HepG2 (cell line): ENCODE results near the gene TAGLN. TPM values are rescaled to one million over a fixed set of nuclear protein-coding genes. Genes with fewer than 3 reads are reported as not detected.

Experiments
- ARNT ChIP-seq: fragments of 450-650 bp; IDR thresholded peaks from 2 replicates; pipeline ENCODE4 v1.6.1; 2017
- DMAP1 ChIP-seq: IDR thresholded peaks from 2 replicates; pipeline ENCODE4 v1.6.1; 2016
- GLMP ChIP-seq: sonication (generic); formaldehyde crosslinking; IDR thresholded peaks from 2 replicates; pipeline ENCODE4 v1.9.0; 2021; ENCODE audit warnings: missing genetic modification reagents, mild to moderate bottlenecking, borderline replicate concordance
- MIER3 ChIP-seq: IDR thresholded peaks from 2 replicates; pipeline ENCODE4 v1.6.1; 2016; ENCODE audit warnings: missing compliant biosample characterization, borderline replicate concordance
- NFYB ChIP-seq: sonication (generic); formaldehyde crosslinking; IDR thresholded peaks from 2 replicates; pipeline ENCODE4 v1.4.0; 2020; ENCODE audit warnings: missing genetic modification reagents
- NR2F2 ChIP-seq: IDR thresholded peaks from 2 replicates; pipeline ENCODE4 v1.6.1; 2012; ENCODE audit warnings: low read depth, inconsistent platforms, borderline replicate concordance
- RARG ChIP-seq: sonication (generic); formaldehyde crosslinking; IDR thresholded peaks from 2 replicates; pipeline ENCODE4 v1.4.0; 2020; ENCODE audit warnings: low read depth, mild to moderate bottlenecking, missing genetic modification reagents
- RXRA ChIP-seq: sonication (generic); formaldehyde crosslinking; IDR thresholded peaks from 2 replicates; pipeline ENCODE4 v1.5.1; 2020; ENCODE audit warnings: missing genetic modification reagents
- SNRNP70 ChIP-seq: fragments of 200-400 bp; formaldehyde crosslinking; IDR thresholded peaks from 2 replicates; pipeline ENCODE4 v1.6.1; 2017; ENCODE audit warnings: mild to moderate bottlenecking, low read depth, low read length, moderate library complexity
- STAG1 ChIP-seq: sonication (generic); formaldehyde crosslinking; IDR thresholded peaks from 2 replicates; pipeline ENCODE4 v1.4.0; 2020; ENCODE audit warnings: missing genetic modification reagents
- TAF1 ChIP-seq: sonication (generic); formaldehyde crosslinking; IDR thresholded peaks from 2 replicates; pipeline ENCODE4 v1.4.0; 2020; ENCODE audit warnings: missing genetic modification reagents
- TBX2 ChIP-seq: sonication (generic); formaldehyde crosslinking; IDR thresholded peaks from 2 replicates; pipeline ENCODE4 v1.5.0; 2020; ENCODE audit warnings: missing genetic modification reagents, mild to moderate bottlenecking, borderline replicate concordance
- TCF12 ChIP-seq, 2 experiments: fragments of 450-650 bp in 1 of 2; sonication (generic) in 1 of 2; formaldehyde crosslinking in 1 of 2; IDR thresholded peaks; 2 replicates each; pipeline versions ENCODE4 v1.6.1 to v1.8.0; 2017 to 2022; ENCODE audit warnings: antibody characterized with exemption in 1 of 2, mild to moderate bottlenecking in 1 of 2, missing genetic modification reagents in 1 of 2, moderate library complexity in 1 of 2
- THAP11 ChIP-seq: IDR thresholded peaks from 2 replicates; pipeline ENCODE4 v1.6.1; 2016; ENCODE audit warnings: missing biosample characterization, missing genetic modification reagents
- U2AF2 ChIP-seq: fragments of 200-400 bp; formaldehyde crosslinking; IDR thresholded peaks from 2 replicates; pipeline ENCODE4 v1.6.1; 2017; ENCODE audit warnings: low read depth, mild to moderate bottlenecking, low read length
- XBP1 ChIP-seq: sonication (generic); formaldehyde crosslinking; IDR thresholded peaks from 2 replicates; pipeline ENCODE4 v1.5.0; 2020; ENCODE audit warnings: missing genetic modification reagents
- ZBTB20 ChIP-seq: sonication (generic); formaldehyde crosslinking; IDR thresholded peaks from 2 replicates; pipeline ENCODE4 v1.8.1; 2023; ENCODE audit warnings: missing genetic modification reagents, low read depth, mild to moderate bottlenecking, borderline replicate concordance
- ZFP36L2 ChIP-seq: sonication (generic); formaldehyde crosslinking; IDR thresholded peaks from 2 replicates; pipeline ENCODE4 v1.4.0; 2020; ENCODE audit warnings: missing genetic modification reagents
- ZNF160 ChIP-seq: sonication (generic); formaldehyde crosslinking; IDR thresholded peaks from 2 replicates; pipeline ENCODE4 v1.8.0; 2022; ENCODE audit warnings: mild to moderate bottlenecking, inconsistent platforms, missing genetic modification reagents
- ZNF251 ChIP-seq: sonication (generic); formaldehyde crosslinking; IDR thresholded peaks from 2 replicates; pipeline ENCODE4 v1.9.0; 2021; ENCODE audit warnings: mild to moderate bottlenecking, missing genetic modification reagents
- ZNF329 ChIP-seq: sonication (generic); formaldehyde crosslinking; IDR thresholded peaks from 2 replicates; pipeline ENCODE4 v1.9.0; 2021; ENCODE audit warnings: low read depth, mild to moderate bottlenecking, missing genetic modification reagents
- ZNF333 ChIP-seq: sonication (generic); formaldehyde crosslinking; IDR thresholded peaks from 2 replicates; pipeline ENCODE4 v1.4.0; 2020; ENCODE audit warnings: mild to moderate bottlenecking, missing genetic modification reagents, borderline replicate concordance
- ZNF687 ChIP-seq: sonication (generic); formaldehyde crosslinking; IDR thresholded peaks from 2 replicates; pipeline ENCODE4 v1.5.1; 2020; ENCODE audit warnings: mild to moderate bottlenecking, missing genetic modification reagents, moderate library complexity
- ZNF761 ChIP-seq: sonication (generic); formaldehyde crosslinking; conservative IDR thresholded peaks from 2 replicates; pipeline ENCODE4 v1.4.0; 2020; ENCODE audit warnings: mild to moderate bottlenecking, missing genetic modification reagents
- ZNF772 ChIP-seq: sonication (generic); formaldehyde crosslinking; IDR thresholded peaks from 2 replicates; pipeline ENCODE4 v1.5.0; 2020; ENCODE audit warnings: mild to moderate bottlenecking, missing genetic modification reagents
- ZNF773 ChIP-seq: sonication (generic); formaldehyde crosslinking; IDR thresholded peaks from 2 replicates; pipeline ENCODE4 v1.4.0; 2020; ENCODE audit warnings: missing genetic modification reagents, borderline replicate concordance
- polyA plus RNA-seq, 8 experiments: library from polyadenylated mRNA; depleted of rRNA in 3 of 8; stranded (reverse) in 7 of 8; unstranded in 1 of 8; fragments of >200 nt; fragmentation: Illumina TruSeq in 4 of 8; extraction: Trizol in 4 of 8; gene quantifications; 2 replicates each; pipeline versions ENCODE4 v1.2.1 to v1.2.3, GENCODE V29; 2011 to 2016; ENCODE audit warnings: low read depth in 4 of 8, missing spikeins in 1 of 8, mixed read lengths in 1 of 8; ENCODE audit not compliant: insufficient read depth in 1 of 8
- total RNA-seq, 5 experiments: library from RNA; depleted of rRNA; stranded (reverse); fragments of >200 nt; fragmentation: Illumina TruSeq; extraction: Trizol; gene quantifications; 2 replicates each; pipeline ENCODE4 v1.2.3, GENCODE V29; 2016; ENCODE audit warnings: low read depth in 1 of 5
- TF ChIP-seq, protein P1 (sequence below): sonication (generic); formaldehyde crosslinking; IDR thresholded peaks from 2 replicates; pipeline ENCODE4 v1.9.0; 2022; ENCODE audit warnings: missing genetic modification reagents, mild to moderate bottlenecking, borderline replicate concordance

The TAGLN gene
- total and polyA plus RNA-seq, 2 of the 13 experiments (the other 11 are each of a cell fraction or from before 2014, with no cell fraction given) = 12.6 to 75.4 TPM

GRCh38 chr11:117231842-117232091 lies 32.6 kb downstream of the TAGLN start, which contains the start of gene PCSK7 (continued):
- no peak for TF ChIP-seq ZNF160 (CRISPR knock-in tag)
- no peak for TF ChIP-seq XBP1 (CRISPR knock-in tag)
- TF ChIP-seq STAG1 (CRISPR knock-in tag) = no peak
- TF ChIP-seq ZNF773 (CRISPR knock-in tag) = no peak
- no peak for TF ChIP-seq ZFP36L2
- TF ChIP-seq U2AF2 = no peak
- no peak for TF ChIP-seq MIER3 (CRISPR knock-in tag)
- TF ChIP-seq GLMP (CRISPR knock-in tag) = no peak
- TF ChIP-seq ZNF333 (CRISPR knock-in tag) = no peak
- no peak for TF ChIP-seq RARG (CRISPR knock-in tag)
- no peak for TF ChIP-seq TBX2 (CRISPR knock-in tag)
- TF ChIP-seq RXRA (CRISPR knock-in tag) = peak; percentile 19; the same call in 1 of the 2 replicates
- peak; percentile 43; the same call in 1 of the 2 replicates for TF ChIP-seq ZNF761 (CRISPR knock-in tag)
- TF ChIP-seq ZBTB20 (CRISPR knock-in tag) = no peak
- no peak for TF ChIP-seq THAP11 (CRISPR knock-in tag)
- TF ChIP-seq TAF1 (CRISPR knock-in tag) = peak; percentile 19; the same call in 1 of the 2 replicates
- peak; percentile 59 for TF ChIP-seq ZNF687 (CRISPR knock-in tag)
- TF ChIP-seq ZNF251 = no peak
- TF ChIP-seq ZNF329 (CRISPR knock-in tag) = no peak
- no peak for TF ChIP-seq DMAP1 (CRISPR knock-in tag)
- TF ChIP-seq NR2F2 = no peak
- TF ChIP-seq SNRNP70 = no peak
- TF ChIP-seq TCF12 (IDR thresholded peaks at IDR 0.05) = no peak
- peak; percentile 40; the same call in 1 of the 2 replicates for TF ChIP-seq TCF12 (CRISPR knock-in tag; IDR thresholded peaks at IDR 0.05)
- TF ChIP-seq NFYB (CRISPR knock-in tag) = no peak
- no peak for TF ChIP-seq ARNT
- no peak for TF ChIP-seq ZNF772 (CRISPR knock-in tag)
- TF ChIP-seq, protein P1, sequence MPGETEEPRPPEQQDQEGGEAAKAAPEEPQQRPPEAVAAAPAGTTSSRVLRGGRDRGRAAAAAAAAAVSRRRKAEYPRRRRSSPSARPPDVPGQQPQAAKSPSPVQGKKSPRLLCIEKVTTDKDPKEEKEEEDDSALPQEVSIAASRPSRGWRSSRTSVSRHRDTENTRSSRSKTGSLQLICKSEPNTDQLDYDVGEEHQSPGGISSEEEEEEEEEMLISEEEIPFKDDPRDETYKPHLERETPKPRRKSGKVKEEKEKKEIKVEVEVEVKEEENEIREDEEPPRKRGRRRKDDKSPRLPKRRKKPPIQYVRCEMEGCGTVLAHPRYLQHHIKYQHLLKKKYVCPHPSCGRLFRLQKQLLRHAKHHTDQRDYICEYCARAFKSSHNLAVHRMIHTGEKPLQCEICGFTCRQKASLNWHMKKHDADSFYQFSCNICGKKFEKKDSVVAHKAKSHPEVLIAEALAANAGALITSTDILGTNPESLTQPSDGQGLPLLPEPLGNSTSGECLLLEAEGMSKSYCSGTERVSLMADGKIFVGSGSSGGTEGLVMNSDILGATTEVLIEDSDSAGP (CRISPR knock-in tag) = 0 out of 2 replicates have a peak, but pooled peaks have one; percentile 21
